Pancreas (tissue), 10 donors: ENCODE data around the gene JSRP1. TPM values are rescaled to one million over a fixed set of nuclear protein-coding genes. Genes with fewer than 3 reads are reported as not detected.
A peak's percentile ranks its signal among the peaks of the same experiment; 100 is the strongest.

Experiments used
- ATAC-seq, 4 donors: fragments of 200-7000 bp; cut with Tn5 transposase; one replicate each; pipeline versions ENCODE4 v1.8.0 to v1.9.1; 2020; ENCODE audit warnings: mild to moderate bottlenecking in 4 of 4, moderate library complexity in 4 of 4
- DNase-seq, 6 donors: peaks; one replicate each; pipeline ENCODE4 v3.0.0-alpha.2; 2020
- FAIRE-seq: peaks from 2 replicates; lab custom pipeline; 2012; peaks lifted over from hg19 to GRCh38; lab: Jason Lieb, UNC
- H3K27ac ChIP-seq, 4 donors: fragments of 200-600 bp; sonication (generic); 1 replicate in 3 of 4; 2 replicates in 1 of 4; pipeline versions ENCODE4 v1.5.0 to v1.8.0; 2020
- H3K27me3 ChIP-seq, 4 donors: fragments of 200-600 bp; one replicate each; pipeline ENCODE4 v1.8.0; 2021
- H3K36me3 ChIP-seq, 3 donors: fragments of 200-600 bp; sonication (generic) in 1 of 3; one replicate each; pipeline versions ENCODE4 v1.5.0 to v1.8.0; 2020 to 2021
- H3K4me1 ChIP-seq, 3 donors: fragments of 200-600 bp; one replicate each; pipeline ENCODE4 v1.8.0; 2021
- H3K4me3 ChIP-seq, 4 donors: fragments of 200-600 bp; sonication (generic) in 2 of 4; one replicate each; pipeline versions ENCODE4 v1.5.0 to v1.8.0; 2020 to 2021
- H3K9me3 ChIP-seq, 4 donors: fragments of 200-600 bp; one replicate each; pipeline ENCODE4 v1.8.0; 2021
- WGBS, 2 donors: extraction: QIAGEN DNeasy Blood & Tissue Kit; methylation state at CpG; one replicate each; pipeline ENCODE4 v1.1.7; 2013; 5-methylcytosine and 5-hydroxymethylcytosine counted together
- intact Hi-C, 3 donors: fragments of 100-400 bp; cut with DNase I; formaldehyde crosslinking; loops; one replicate each; pipeline versions ENCODE4 v1.11.1 to v1.14.2; 2022
- polyA plus RNA-seq, 2 donors: library from polyadenylated mRNA; stranded (reverse); fragments of 200-250 nt; gene quantifications; one replicate each; pipeline ENCODE4 v1.2.3, GENCODE V29; 2013
- total RNA-seq, 6 donors: library from RNA; stranded (reverse); fragmentation: NEBNext Ultra II Directional in 4 of 6; extraction: Animal tissue kit (Norgen Biotek cat#: 25700) in 4 of 6; gene quantifications; one replicate each; pipeline versions ENCODE4 v1.2.1 to v1.2.4, GENCODE V29; 2021 to 2023
- TF ChIP-seq, protein P1 (sequence below), 4 donors: fragments of 200-600 bp; sonication (generic) in 3 of 4; IDR thresholded peaks; one replicate each; pipeline versions ENCODE4 v1.5.0 to v1.8.0; 2021; ENCODE audit warnings: antibody characterized with exemption in 4 of 4
- donor health status: healthy with polysubstance abuse.
- donor health status: DM: no; HTN: no; CAD: no; lungs with moderate emphysema.
- donor health status: DM: no; HTN: no; CAD: no.
- donor health status: control.
- donor health status: control.
- donor health status: Bipolar disorder and iron deficiency.
- donor health status: DM: yes; HTN: yes; CAD: no.
- donor health status: DM: no; HTN: no; CAD: no.
- donor health status: DM: no; HTN: no; CAD: no.
- donor health status: DM: yes; HTN: yes; CAD: no.

The JSRP1 gene
- total and polyA plus RNA-seq, 8 donors = 0.29 to 4.0 (median 1.0) TPM; not detected in 2

DNA sequence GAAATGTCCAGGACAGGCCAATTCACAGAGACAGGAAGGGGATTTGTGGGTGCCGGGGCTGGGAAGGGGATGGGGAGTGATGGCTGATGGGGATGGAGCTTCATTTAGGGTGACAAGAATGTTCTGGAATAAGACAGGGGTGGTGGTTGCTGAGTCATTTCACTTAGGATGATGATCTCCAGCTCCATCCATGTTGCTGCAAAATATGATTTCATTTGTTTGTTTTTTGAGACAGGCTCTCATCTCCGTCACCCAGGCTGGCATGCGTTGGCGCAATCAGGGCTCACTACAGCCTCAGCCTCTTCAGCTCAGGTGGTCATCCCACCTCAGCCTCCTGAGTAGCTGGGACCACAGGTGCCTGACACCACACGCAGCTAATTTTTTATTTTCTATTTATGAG is 3.1 kb upstream of the JSRP1 start:
- WGBS, 2 donors = 89 to 91% methylated on average over 5 of the region's 5 CpGs
- H3K27ac ChIP-seq = no peak overlapping the region
- H3K27me3 ChIP-seq = no peaks in the 10 kb centered on the region
- H3K9me3 ChIP-seq = no peaks in the 10 kb centered on the region
- no peak overlapping the region for H3K4me3 ChIP-seq
- ATAC-seq = no peak
- TF ChIP-seq, protein P1, sequence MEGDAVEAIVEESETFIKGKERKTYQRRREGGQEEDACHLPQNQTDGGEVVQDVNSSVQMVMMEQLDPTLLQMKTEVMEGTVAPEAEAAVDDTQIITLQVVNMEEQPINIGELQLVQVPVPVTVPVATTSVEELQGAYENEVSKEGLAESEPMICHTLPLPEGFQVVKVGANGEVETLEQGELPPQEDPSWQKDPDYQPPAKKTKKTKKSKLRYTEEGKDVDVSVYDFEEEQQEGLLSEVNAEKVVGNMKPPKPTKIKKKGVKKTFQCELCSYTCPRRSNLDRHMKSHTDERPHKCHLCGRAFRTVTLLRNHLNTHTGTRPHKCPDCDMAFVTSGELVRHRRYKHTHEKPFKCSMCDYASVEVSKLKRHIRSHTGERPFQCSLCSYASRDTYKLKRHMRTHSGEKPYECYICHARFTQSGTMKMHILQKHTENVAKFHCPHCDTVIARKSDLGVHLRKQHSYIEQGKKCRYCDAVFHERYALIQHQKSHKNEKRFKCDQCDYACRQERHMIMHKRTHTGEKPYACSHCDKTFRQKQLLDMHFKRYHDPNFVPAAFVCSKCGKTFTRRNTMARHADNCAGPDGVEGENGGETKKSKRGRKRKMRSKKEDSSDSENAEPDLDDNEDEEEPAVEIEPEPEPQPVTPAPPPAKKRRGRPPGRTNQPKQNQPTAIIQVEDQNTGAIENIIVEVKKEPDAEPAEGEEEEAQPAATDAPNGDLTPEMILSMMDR (IDR thresholded peaks at IDR 0.05) = no peak
- no peaks in the 10 kb centered on the region for H3K4me1 ChIP-seq
- intact Hi-C loops = no loop called here
- no peak for FAIRE-seq
- H3K36me3 ChIP-seq = no peaks in the 10 kb centered on the region
- no peak for DNase-seq

DNA sequence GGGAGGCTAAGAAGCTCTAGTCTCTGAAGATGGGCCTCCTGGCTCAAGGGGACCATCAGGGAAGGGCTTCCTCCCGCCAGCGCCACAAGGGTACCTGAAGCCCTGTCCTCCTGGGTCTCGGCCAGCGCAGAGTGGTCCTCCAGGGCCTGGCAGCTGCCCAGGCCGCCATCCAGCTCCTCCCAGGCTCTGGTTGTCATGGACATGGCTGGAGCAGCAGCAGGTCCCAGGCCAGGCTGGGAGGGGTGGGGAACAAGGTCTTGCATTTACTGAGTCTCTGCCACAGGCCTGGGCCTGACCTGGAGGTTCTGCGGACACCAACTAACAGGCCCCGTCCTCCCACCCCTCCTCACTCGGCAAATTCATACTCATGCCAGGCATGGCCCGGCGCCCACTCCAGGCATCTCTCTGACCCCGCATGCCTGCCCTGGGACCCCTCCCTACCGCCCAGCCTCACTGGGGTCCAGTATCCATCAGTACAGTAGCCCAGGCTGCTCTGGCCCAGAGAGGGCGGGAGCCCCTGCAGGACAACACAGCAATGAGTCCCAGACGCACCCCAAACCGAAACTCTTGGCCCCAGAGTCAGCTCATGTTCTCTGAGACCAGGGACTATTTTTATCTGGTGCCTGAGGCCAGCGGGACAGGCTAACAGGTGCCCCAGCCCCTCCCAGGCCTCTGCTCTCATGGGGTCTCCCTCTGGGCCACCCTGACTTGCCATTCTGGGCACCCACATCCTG is 938 bp downstream of the JSRP1 start:
- H3K27ac ChIP-seq = no peak overlapping the region
- 86 to 92% methylated on average over 15 to 16 of the region's 16 CpGs for WGBS, 2 donors
- intact Hi-C loops = no loop called here
- H3K4me3 ChIP-seq = no peak overlapping the region
- no peaks in the 10 kb centered on the region for H3K4me1 ChIP-seq
- H3K27me3 ChIP-seq = peaks cover 0 to 6% (median 0%) of the 10 kb centered on the region in 4 donors
- ATAC-seq = no peak
- peak in 2 of 6 donors; percentile 57 to 75 for DNase-seq
- TF ChIP-seq, protein P1 (IDR thresholded peaks at IDR 0.05) = no peak
- FAIRE-seq = no peak
- no peaks in the 10 kb centered on the region for H3K36me3 ChIP-seq
- H3K9me3 ChIP-seq = no peaks in the 10 kb centered on the region

DNA sequence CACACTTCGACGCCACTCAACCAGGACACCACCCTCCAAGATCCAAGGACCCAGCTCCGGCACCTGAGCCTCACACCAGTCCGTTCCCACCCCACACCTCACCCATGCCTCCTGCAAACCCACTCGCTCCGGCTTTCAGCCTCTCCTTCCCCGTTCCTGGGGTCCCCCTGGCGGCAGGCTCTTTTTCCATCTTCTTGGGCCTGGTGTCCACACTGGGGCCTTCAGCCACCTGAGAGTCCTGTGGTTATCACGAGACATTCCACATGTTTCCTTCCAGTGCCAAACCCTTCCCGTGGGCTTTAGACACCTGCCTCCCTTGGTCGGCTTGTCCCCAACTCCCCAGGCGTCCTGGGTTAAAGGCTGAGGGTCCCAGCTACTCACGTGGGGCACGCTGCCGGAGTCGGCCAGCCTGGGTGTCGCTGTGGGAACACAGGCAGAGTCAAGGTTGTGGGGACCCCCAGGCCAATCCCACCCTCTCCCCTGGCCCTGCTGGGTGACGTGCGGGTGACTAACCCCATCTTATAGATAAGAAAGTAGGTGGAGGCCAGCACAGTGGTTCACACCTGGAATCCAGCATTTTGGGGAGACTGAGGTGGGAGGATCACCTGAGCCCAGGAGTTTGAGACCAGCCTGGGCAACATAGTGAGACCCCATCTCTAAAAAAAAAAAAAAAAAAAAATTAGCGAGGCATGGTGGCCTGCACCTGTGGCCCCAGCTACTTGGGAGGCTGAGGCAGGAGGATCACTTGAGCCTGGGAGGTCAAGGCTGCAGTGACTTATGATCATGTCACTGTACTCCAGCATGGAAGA is 1.9 kb downstream of the JSRP1 start:
- peak in 2 of 6 donors; percentile 60 to 64 for DNase-seq
- H3K27ac ChIP-seq = no peak overlapping the region
- H3K27me3 ChIP-seq = peaks cover 0 to 6% (median 0%) of the 10 kb centered on the region in 4 donors
- peak in 1 of 4 donors; percentile 28 for ATAC-seq
- H3K36me3 ChIP-seq = no peaks in the 10 kb centered on the region
- WGBS, 2 donors = 73 to 75% methylated on average over 20 of the region's 20 CpGs
- no peak for FAIRE-seq
- no peak overlapping the region for H3K4me3 ChIP-seq
- TF ChIP-seq, protein P1 (IDR thresholded peaks at IDR 0.05) = no peak
- no peaks in the 10 kb centered on the region for H3K9me3 ChIP-seq
- intact Hi-C loops = no loop called here
- H3K4me1 ChIP-seq = no peaks in the 10 kb centered on the region

DNA sequence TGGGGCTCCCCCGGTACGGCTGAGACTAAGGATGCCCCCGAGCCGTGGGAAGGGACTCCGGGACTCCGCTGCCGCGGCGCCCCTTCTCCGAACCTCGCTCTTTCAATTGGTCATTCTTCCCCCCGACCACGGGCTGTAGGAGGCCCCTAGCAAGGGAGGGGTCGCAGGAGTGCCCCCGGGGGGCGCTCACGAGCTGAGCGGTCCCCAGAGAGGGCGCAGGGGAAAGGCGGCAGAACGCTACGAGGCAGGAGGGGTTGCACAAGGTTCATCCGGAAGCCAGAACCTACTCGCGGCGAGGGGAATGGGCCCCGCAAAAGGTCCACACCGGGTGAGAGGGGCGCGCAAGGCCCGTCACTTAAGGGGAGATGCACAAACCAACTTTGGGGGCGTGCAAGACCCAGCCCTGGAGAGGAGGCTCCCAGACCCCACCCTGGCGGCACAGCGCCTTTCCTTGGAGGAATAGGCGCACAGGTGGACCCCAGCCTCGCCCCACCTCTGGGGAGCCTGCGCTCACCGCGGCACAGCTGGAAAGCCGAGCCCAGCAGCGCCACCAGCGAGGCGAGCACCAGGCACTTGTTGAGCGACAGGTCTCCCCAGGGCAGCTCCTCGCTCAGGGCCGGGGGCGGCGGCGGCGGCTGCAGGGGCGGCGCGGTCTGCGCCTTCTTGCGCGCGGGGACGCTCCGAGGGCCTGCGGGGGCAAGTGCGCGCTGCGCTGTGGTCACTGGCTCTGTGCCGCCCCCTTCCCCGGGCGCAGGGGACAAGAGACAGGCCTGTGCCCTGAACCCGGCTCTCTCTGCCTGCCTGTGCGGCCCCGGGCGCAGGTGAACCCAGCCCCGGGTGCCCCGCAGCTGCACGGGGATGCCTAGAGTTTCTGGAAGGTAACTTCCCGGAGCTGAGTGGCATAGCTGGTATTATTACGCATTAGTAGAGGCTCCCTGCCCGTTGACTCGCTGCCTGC is 2.8 kb downstream of the JSRP1 start:
- DNase-seq (peak in 2 of 6 donors; percentile 58 to 69), ATAC-seq (no peak), FAIRE-seq (no peak)
- Histone ChIP-seq H3K4me1 (no peaks in the 10 kb centered on the region), H3K9me3 (no peaks in the 10 kb centered on the region), H3K4me3 (no peak overlapping the region), H3K27ac (no peak overlapping the region), H3K27me3 (peaks cover 0 to 6% (median 0%) of the 10 kb centered on the region in 4 donors), H3K36me3 (no peaks in the 10 kb centered on the region)
- 21 to 24% methylated on average over 54 to 77 of the region's 77 CpGs for WGBS, 2 donors
- TF ChIP-seq, protein P1 (IDR thresholded peaks at IDR 0.05) = no peak
- intact Hi-C loops = no loop called here
